ENCODE results near the gene MUC13. TPM values are rescaled to one million over a fixed set of nuclear protein-coding genes. Genes with fewer than 3 reads are reported as not detected.

The MUC13 gene
- polyA plus RNA-seq, 4 donors: 0.17 TPM; not detected in 3

GRCh38 chr3:124904835-124905492, 29.6 kb downstream of the MUC13 start:
- no peak for DNase-seq (ENCODE audit: low read depth in 4 of 4, low spot score in 3 of 4)

GRCh38 chr3:124903896-124904834, 30.4 kb downstream of the MUC13 start:
- no peak for DNase-seq (ENCODE audit: low read depth in 4 of 4, low spot score in 3 of 4)

- no peak for DNase-seq (ENCODE audit: low read depth in 4 of 4, low spot score in 3 of 4)
These were observed 37.6 kb downstream of the MUC13 start for GRCh38 chr3:124896824-124897526.

- DNase-seq (ENCODE audit: low read depth in 4 of 4, low spot score in 3 of 4): no peak
These were observed 38.8 kb downstream of the MUC13 start for GRCh38 chr3:124895756-124896155.

- DNase-seq (ENCODE audit: low read depth in 4 of 4, low spot score in 3 of 4): no peak
These were observed 41.0 kb downstream of the MUC13 start for GRCh38 chr3:124893526-124893925.

GRCh38 chr3:124890573-124891190, 43.9 kb downstream of the MUC13 start:
- DNase-seq (ENCODE audit: low read depth in 4 of 4, low spot score in 3 of 4): no peak

- no peak for DNase-seq (ENCODE audit: low read depth in 4 of 4, low spot score in 3 of 4)
These were observed 45.8 kb downstream of the MUC13 start for GRCh38 chr3:124888482-124889441.

GRCh38 chr3:124887932-124888298, 46.6 kb downstream of the MUC13 start:
- DNase-seq (ENCODE audit: low read depth in 4 of 4, low spot score in 3 of 4): no peak

- peak in 2 of 4 donors; percentile 60 to 67 for DNase-seq (ENCODE audit: low read depth in 4 of 4, low spot score in 3 of 4)
These were observed 47.2 kb downstream of the MUC13 start, which contains the start of gene ITGB5 for GRCh38 chr3:124887177-124887931. Gene ITGB5, minus strand, starts transcription at chr3:124887365. Its CDS starts 365 bp downstream, at chr3:124887000.

GRCh38 chr3:124886168-124887056, 48.1 kb downstream of the MUC13 start:
- DNase-seq (ENCODE audit: low read depth in 4 of 4, low spot score in 3 of 4): peak in 1 of 4 donors; percentile 20

- DNase-seq (ENCODE audit: low read depth in 4 of 4, low spot score in 3 of 4): no peak
These were observed 48.9 kb downstream of the MUC13 start for GRCh38 chr3:124885466-124886167.

- no peak for DNase-seq (ENCODE audit: low read depth in 4 of 4, low spot score in 3 of 4)
These were observed 50.0 kb downstream of the MUC13 start for GRCh38 chr3:124884474-124885101.

GRCh38 chr3:124883766-124884473, 50.6 kb downstream of the MUC13 start:
- no peak for DNase-seq (ENCODE audit: low read depth in 4 of 4, low spot score in 3 of 4)

GRCh38 chr3:124882816-124883747, 51.5 kb downstream of the MUC13 start:
- DNase-seq (ENCODE audit: low read depth in 4 of 4, low spot score in 3 of 4): no peak
